ENCODE measurements around the gene PYM1. TPM values are rescaled to one million over a fixed set of nuclear protein-coding genes. Genes with fewer than 3 reads are reported as not detected.

PYM1 gene
- total RNA-seq, 1 experiment from 2014 or later: 24.8 TPM

DNA sequence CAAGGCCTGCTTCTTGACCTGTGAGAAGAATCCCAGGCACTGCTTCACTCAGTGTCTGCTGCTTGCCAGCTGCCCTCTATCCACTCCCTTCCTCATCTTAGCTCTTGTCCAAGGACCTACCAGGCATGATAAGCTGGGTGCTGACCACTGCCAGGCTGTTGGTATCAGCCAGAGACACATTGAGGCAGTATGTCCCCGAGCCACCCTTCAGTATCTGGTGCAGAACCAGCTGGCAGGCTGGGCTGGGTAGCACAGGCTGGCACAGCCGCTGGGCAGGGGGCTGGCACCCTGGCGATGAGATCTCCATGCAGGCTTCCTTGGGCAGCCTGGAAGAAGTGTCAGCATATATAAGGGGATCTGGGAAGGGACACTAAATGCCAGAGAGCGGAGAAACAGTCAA lies 27.6 kb upstream of the PYM1 start:
- ChIA-PET POLR2A (no interaction called here), CTCF (interaction anchor here (1.4 to 1.5 kb wide), 3 partner anchors 15 to 41 kb away, joined by 3 to 5 read pairs (median 4); no protein-coding TSS in a partner anchor), RAD21 (ENCODE audit: low non-redundant PET in 1 of 2, low total read pairs in 2 of 2, uncharacterized antibody in 2 of 2, unreplicated experiment in 2 of 2) (interaction anchor here in 1 of 2 experiments (0.7 kb wide), 1 partner anchor 41 kb away, joined by 6 read pairs; no protein-coding TSS in a partner anchor)
- Histone ChIP-seq H3K36me3 (ENCODE audit: control insufficient read depth in 1 of 2, insufficient read depth in 2 of 2, low read length in 2 of 2) (peaks cover 3 to 4% of the 10 kb centered on the region in 2 experiments; a peak in 1 of 4 replicates), H3K9me3 (ENCODE audit: control insufficient read depth in 1 of 2, insufficient read depth in 1 of 2, low read depth in 1 of 2, low read length in 2 of 2) (no peaks in the 10 kb centered on the region), H3K79me2 (ENCODE audit: insufficient read depth, low read length) (no peaks in the 10 kb centered on the region), H3K9me2 (ENCODE audit: insufficient read depth) (no peaks in the 10 kb centered on the region), H3K27ac (ENCODE audit: low read depth, low read length) (peak overlapping the region; percentile 5), H4K20me1 (ENCODE audit: insufficient read depth) (no peaks in the 10 kb centered on the region), H3K4me1 (ENCODE audit: control insufficient read depth in 1 of 2, insufficient read depth in 2 of 2, low read length in 2 of 2) (peaks cover 30 to 36% of the 10 kb centered on the region in 2 experiments), H3K4me3 (replicated peaks in 1 of 2; ENCODE audit: low read depth in 1 of 2, low read length in 2 of 2) (no peak overlapping the region), H3K4me2 (ENCODE audit: low read length) (peak overlapping the region; percentile 74), H2AFZ (ENCODE audit: low read depth, low read length, poor library complexity, severe bottlenecking) (no peak overlapping the region), H3K27me3 (ENCODE audit: insufficient read depth, low read length) (no peaks in the 10 kb centered on the region), H3K9ac (ENCODE audit: low read length) (no peak overlapping the region)
- intact Hi-C loops (cut with micrococcal nuclease): no loop called here
- peak; percentile 5; the same call in 1 of the 2 replicates for ATAC-seq
- TF ChIP-seq TCF7L2 (IDR thresholded peaks at IDR 0.05; ENCODE audit: borderline replicate concordance, extremely low read depth, insufficient read depth, insufficient read length): no peak
- TF ChIP-seq, protein P1, sequence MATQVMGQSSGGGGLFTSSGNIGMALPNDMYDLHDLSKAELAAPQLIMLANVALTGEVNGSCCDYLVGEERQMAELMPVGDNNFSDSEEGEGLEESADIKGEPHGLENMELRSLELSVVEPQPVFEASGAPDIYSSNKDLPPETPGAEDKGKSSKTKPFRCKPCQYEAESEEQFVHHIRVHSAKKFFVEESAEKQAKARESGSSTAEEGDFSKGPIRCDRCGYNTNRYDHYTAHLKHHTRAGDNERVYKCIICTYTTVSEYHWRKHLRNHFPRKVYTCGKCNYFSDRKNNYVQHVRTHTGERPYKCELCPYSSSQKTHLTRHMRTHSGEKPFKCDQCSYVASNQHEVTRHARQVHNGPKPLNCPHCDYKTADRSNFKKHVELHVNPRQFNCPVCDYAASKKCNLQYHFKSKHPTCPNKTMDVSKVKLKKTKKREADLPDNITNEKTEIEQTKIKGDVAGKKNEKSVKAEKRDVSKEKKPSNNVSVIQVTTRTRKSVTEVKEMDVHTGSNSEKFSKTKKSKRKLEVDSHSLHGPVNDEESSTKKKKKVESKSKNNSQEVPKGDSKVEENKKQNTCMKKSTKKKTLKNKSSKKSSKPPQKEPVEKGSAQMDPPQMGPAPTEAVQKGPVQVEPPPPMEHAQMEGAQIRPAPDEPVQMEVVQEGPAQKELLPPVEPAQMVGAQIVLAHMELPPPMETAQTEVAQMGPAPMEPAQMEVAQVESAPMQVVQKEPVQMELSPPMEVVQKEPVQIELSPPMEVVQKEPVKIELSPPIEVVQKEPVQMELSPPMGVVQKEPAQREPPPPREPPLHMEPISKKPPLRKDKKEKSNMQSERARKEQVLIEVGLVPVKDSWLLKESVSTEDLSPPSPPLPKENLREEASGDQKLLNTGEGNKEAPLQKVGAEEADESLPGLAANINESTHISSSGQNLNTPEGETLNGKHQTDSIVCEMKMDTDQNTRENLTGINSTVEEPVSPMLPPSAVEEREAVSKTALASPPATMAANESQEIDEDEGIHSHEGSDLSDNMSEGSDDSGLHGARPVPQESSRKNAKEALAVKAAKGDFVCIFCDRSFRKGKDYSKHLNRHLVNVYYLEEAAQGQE (IDR thresholded peaks at IDR 0.05; ENCODE audit: low read depth): no peak
- TF ChIP-seq CEBPB (IDR thresholded peaks at IDR 0.05; ENCODE audit: low read depth): no peak
- TF ChIP-seq SP1 (IDR thresholded peaks at IDR 0.05; ENCODE audit: low read depth): no peak
- no peak for TF ChIP-seq POLR2AphosphoS5 (IDR thresholded peaks at IDR 0.05; ENCODE audit: low read depth, low read length)
- TF ChIP-seq, protein P2, sequence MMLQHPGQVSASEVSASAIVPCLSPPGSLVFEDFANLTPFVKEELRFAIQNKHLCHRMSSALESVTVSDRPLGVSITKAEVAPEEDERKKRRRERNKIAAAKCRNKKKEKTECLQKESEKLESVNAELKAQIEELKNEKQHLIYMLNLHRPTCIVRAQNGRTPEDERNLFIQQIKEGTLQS (IDR thresholded peaks at IDR 0.05): no peak
- TF ChIP-seq FOSL1 (IDR thresholded peaks at IDR 0.05; ENCODE audit: low read depth): no peak
- TF ChIP-seq ELF1 (IDR thresholded peaks at IDR 0.05; ENCODE audit: borderline replicate concordance, low read depth): no peak
- no peak for TF ChIP-seq YY1 (IDR thresholded peaks at IDR 0.05; ENCODE audit: extremely low read depth, insufficient replicate concordance, low read depth, low read length)
- no peak for TF ChIP-seq JUND (IDR thresholded peaks at IDR 0.05)
- no peak for TF ChIP-seq EZH2 (IDR thresholded peaks at IDR 0.05)
- TF ChIP-seq EGR1 (IDR thresholded peaks at IDR 0.05; ENCODE audit: low read depth): no peak
- TF ChIP-seq, protein P3, sequence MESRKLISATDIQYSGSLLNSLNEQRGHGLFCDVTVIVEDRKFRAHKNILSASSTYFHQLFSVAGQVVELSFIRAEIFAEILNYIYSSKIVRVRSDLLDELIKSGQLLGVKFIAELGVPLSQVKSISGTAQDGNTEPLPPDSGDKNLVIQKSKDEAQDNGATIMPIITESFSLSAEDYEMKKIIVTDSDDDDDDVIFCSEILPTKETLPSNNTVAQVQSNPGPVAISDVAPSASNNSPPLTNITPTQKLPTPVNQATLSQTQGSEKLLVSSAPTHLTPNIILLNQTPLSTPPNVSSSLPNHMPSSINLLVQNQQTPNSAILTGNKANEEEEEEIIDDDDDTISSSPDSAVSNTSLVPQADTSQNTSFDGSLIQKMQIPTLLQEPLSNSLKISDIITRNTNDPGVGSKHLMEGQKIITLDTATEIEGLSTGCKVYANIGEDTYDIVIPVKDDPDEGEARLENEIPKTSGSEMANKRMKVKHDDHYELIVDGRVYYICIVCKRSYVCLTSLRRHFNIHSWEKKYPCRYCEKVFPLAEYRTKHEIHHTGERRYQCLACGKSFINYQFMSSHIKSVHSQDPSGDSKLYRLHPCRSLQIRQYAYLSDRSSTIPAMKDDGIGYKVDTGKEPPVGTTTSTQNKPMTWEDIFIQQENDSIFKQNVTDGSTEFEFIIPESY (IDR thresholded peaks at IDR 0.05; ENCODE audit: extremely low read depth, insufficient replicate concordance, low read length): no peak
- TF ChIP-seq RAD21 (IDR thresholded peaks at IDR 0.05; ENCODE audit: low read depth): no peak
- TF ChIP-seq CBX3 (IDR thresholded peaks at IDR 0.05; ENCODE audit: low read depth): no peak
- TF ChIP-seq, protein P4, sequence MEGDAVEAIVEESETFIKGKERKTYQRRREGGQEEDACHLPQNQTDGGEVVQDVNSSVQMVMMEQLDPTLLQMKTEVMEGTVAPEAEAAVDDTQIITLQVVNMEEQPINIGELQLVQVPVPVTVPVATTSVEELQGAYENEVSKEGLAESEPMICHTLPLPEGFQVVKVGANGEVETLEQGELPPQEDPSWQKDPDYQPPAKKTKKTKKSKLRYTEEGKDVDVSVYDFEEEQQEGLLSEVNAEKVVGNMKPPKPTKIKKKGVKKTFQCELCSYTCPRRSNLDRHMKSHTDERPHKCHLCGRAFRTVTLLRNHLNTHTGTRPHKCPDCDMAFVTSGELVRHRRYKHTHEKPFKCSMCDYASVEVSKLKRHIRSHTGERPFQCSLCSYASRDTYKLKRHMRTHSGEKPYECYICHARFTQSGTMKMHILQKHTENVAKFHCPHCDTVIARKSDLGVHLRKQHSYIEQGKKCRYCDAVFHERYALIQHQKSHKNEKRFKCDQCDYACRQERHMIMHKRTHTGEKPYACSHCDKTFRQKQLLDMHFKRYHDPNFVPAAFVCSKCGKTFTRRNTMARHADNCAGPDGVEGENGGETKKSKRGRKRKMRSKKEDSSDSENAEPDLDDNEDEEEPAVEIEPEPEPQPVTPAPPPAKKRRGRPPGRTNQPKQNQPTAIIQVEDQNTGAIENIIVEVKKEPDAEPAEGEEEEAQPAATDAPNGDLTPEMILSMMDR (IDR thresholded peaks at IDR 0.05 in 2 of 3, conservative IDR thresholded peaks at IDR 0.05 in 1 of 3; ENCODE audit: borderline replicate concordance in 1 of 3, insufficient read depth in 1 of 3, low read depth in 2 of 3, low read length in 2 of 3): no peak
- no peak for TF ChIP-seq EZH2phosphoT487 (IDR thresholded peaks at IDR 0.05; ENCODE audit: borderline replicate concordance)
- no peak for TF ChIP-seq SIN3A (IDR thresholded peaks at IDR 0.05; ENCODE audit: low read depth)
- BruUV-seq (replicated peaks): no TSS peak
- no peak for DNase-seq (ENCODE audit: low read depth, low spot score)

All from HCT116 (cell line).